Left cardiac atrium (tissue), 4 donors: ENCODE measurements around the gene B4GALT5. TPM values are rescaled to one million over a fixed set of nuclear protein-coding genes. Genes with fewer than 3 reads are reported as not detected.
"Not testable (repeated sequence)": the region's sequence is repeated elsewhere in the genome, so short reads cannot be mapped to it uniquely, and the experiment has no call there.

ENCODE experiments used
- ATAC-seq, 2 donors: fragments of 200-7000 bp; cut with Tn5 transposase; one replicate each; pipeline ENCODE4 v1.9.1; 2020; ENCODE audit warnings: mild to moderate bottlenecking in 2 of 2, moderate library complexity in 2 of 2
- DNase-seq: peaks from one replicate; pipeline ENCODE4 v3.0.0-alpha.2; 2020
- intact Hi-C, 2 donors: fragments of 100-400 bp; cut with DNase I; formaldehyde crosslinking; loops; one replicate each; pipeline versions ENCODE4 v1.14.1 to v1.15.1; 2022 to 2023
- total RNA-seq, 2 donors: library from RNA; stranded (reverse); fragmentation: NEBNext Ultra II Directional; extraction: Animal tissue kit (Norgen Biotek cat#: 25700); gene quantifications; one replicate each; pipeline ENCODE4 v1.2.1, GENCODE V29; 2021
- donor health status: DM: no; HTN: yes; CAD: no.
- donor health status: DM: no; HTN: yes; CAD: no; lungs with severe emphysema.
- donor health status: DM: yes; HTN: yes; CAD: no.
- donor health status: Dilated cardiomyopathy.

The B4GALT5 gene
- total RNA-seq, 2 donors from 2014 or later: 24.1 to 32.6 TPM

- ATAC-seq (no peak), DNase-seq (no peak)
- intact Hi-C loops: no loop called here
These were observed 71.7 kb downstream of the B4GALT5 start for GRCh38 chr20:49641683-49642656.

- DNase-seq (no peak), ATAC-seq (peak in 1 of 2 donors; percentile 40)
- intact Hi-C loops: loop anchor here in 1 of 2 donors (5.0 kb wide), 1 partner anchor 75 kb away; the partner anchor contains the start of gene B4GALT5
These were observed 76.5 kb downstream of the B4GALT5 start for GRCh38 chr20:49637046-49637637.

- DNase-seq (peak; percentile 60), ATAC-seq (peak; percentile 66 to 74)
- intact Hi-C loops: loop anchor here in 1 of 2 donors (5.0 kb wide), 1 partner anchor 76 kb away; the partner anchor contains the start of gene B4GALT5
These were observed 77.2 kb downstream of the B4GALT5 start for GRCh38 chr20:49636447-49636846.

GRCh38 chr20:49635866-49636265 is 77.8 kb downstream of the B4GALT5 start:
- ATAC-seq: no peak
- intact Hi-C loops: loop anchor here in 1 of 2 donors (5.0 kb wide), 1 partner anchor 76 kb away; the partner anchor contains the start of gene B4GALT5
- DNase-seq: no peak

GRCh38 chr20:49635166-49635565 is 78.5 kb downstream of the B4GALT5 start:
- intact Hi-C loops: loop anchor here in 1 of 2 donors (5.0 kb wide), 1 partner anchor 77 kb away; the partner anchor contains the start of gene B4GALT5
- DNase-seq: no peak
- peak; percentile 21 to 48 for ATAC-seq

GRCh38 chr20:49634116-49634515 is 79.6 kb downstream of the B4GALT5 start:
- intact Hi-C loops: no loop called here

GRCh38 chr20:49633643-49634042 is 80.0 kb downstream of the B4GALT5 start:
- ATAC-seq: no peak
- no peak for DNase-seq
- intact Hi-C loops: no loop called here

More at GRCh38 chr20:49634116-49634515, 79.6 kb downstream of the B4GALT5 start:
- ATAC-seq: no peak
- no peak for DNase-seq

- no peak for DNase-seq
- no peak for ATAC-seq
- intact Hi-C loops: no loop called here
These were observed 80.7 kb downstream of the B4GALT5 start for GRCh38 chr20:49633023-49633422.

- ATAC-seq: no peak
- intact Hi-C loops: no loop called here
- no peak for DNase-seq
These were observed 81.7 kb downstream of the B4GALT5 start for GRCh38 chr20:49631856-49632418.

GRCh38 chr20:49631061-49631716 is 82.5 kb downstream of the B4GALT5 start:
- DNase-seq (no peak), ATAC-seq (no peak)
- intact Hi-C loops: no loop called here

- intact Hi-C loops: no loop called here
- no peak for ATAC-seq
- no peak for DNase-seq
These were observed 83.2 kb downstream of the B4GALT5 start for GRCh38 chr20:49630396-49630951.

GRCh38 chr20:49629606-49630005 is 84.1 kb downstream of the B4GALT5 start:
- no peak for ATAC-seq
- intact Hi-C loops: no loop called here
- no peak for DNase-seq

GRCh38 chr20:49628280-49628679 is 85.4 kb downstream of the B4GALT5 start:
- DNase-seq, ATAC-seq, intact Hi-C loops: not testable (repeated sequence)

GRCh38 chr20:49627329-49627761 is 86.3 kb downstream of the B4GALT5 start:
- ATAC-seq (no peak), DNase-seq (no peak)
- intact Hi-C loops: no loop called here

- intact Hi-C loops, ATAC-seq, DNase-seq: not testable (repeated sequence)
These were observed 88.7 kb downstream of the B4GALT5 start for GRCh38 chr20:49624988-49625387.

GRCh38 chr20:49624317-49624716 is 89.4 kb downstream of the B4GALT5 start:
- ATAC-seq (no peak), DNase-seq (no peak)
- intact Hi-C loops: no loop called here

GRCh38 chr20:49622243-49622642 is 91.4 kb downstream of the B4GALT5 start:
- intact Hi-C loops: no loop called here
- no peak for DNase-seq
- ATAC-seq: no peak

- no peak for ATAC-seq
- intact Hi-C loops: no loop called here
- DNase-seq: no peak
These were observed 93.1 kb downstream of the B4GALT5 start for GRCh38 chr20:49620364-49621240.
